H9 (cell line): ENCODE data around the gene CTCF. TPM values are rescaled to one million over a fixed set of nuclear protein-coding genes. Genes with fewer than 3 reads are reported as not detected.

Source experiments
- DNase-seq: peaks from one replicate; pipeline ENCODE4 v3.0.0-alpha.2; 2017
- H2AFZ ChIP-seq: one replicate; pipeline ENCODE4 v1.6.1; 2013; ENCODE audit warnings: mild to moderate bottlenecking, low read length, control low read depth, moderate library complexity
- H2AK5ac ChIP-seq: 2 replicates; pipeline ENCODE4 v1.6.1; 2013; ENCODE audit warnings: low read length, control low read depth, mixed read lengths; ENCODE audit not compliant: insufficient read length
- H2BK120ac ChIP-seq: one replicate; pipeline ENCODE4 v1.6.1; 2013; ENCODE audit warnings: low read depth, mild to moderate bottlenecking, low read length, control low read depth, inconsistent platforms; ENCODE audit not compliant: poor library complexity, severe bottlenecking
- H2BK12ac ChIP-seq: 2 replicates; pipeline ENCODE4 v1.6.1; 2013; ENCODE audit warnings: low read length, control low read depth, mixed read lengths, low read depth; ENCODE audit not compliant: insufficient read length
- H2BK15ac ChIP-seq: 2 replicates; pipeline ENCODE4 v1.6.1; 2013; ENCODE audit warnings: low read depth, low read length, control low read depth
- H2BK20ac ChIP-seq: one replicate; pipeline ENCODE4 v1.6.1; 2013; ENCODE audit warnings: low read depth, mild to moderate bottlenecking, low read length, control low read depth, inconsistent platforms; ENCODE audit not compliant: poor library complexity, severe bottlenecking
- H2BK5ac ChIP-seq: 2 replicates; pipeline ENCODE4 v1.6.1; 2013; ENCODE audit warnings: low read length, control low read depth, mixed read lengths; ENCODE audit not compliant: insufficient read length
- H3K14ac ChIP-seq: 2 replicates; pipeline ENCODE4 v1.6.1; 2013; ENCODE audit warnings: low read length, control low read depth; ENCODE audit not compliant: insufficient read depth
- H3K18ac ChIP-seq: 2 replicates; pipeline ENCODE4 v1.6.1; 2013; ENCODE audit warnings: low read depth, mild to moderate bottlenecking, mixed read lengths, low read length, control low read depth; ENCODE audit not compliant: insufficient read length
- H3K23ac ChIP-seq: 2 replicates; pipeline ENCODE4 v1.6.1; 2013; ENCODE audit warnings: low read length, control low read depth, mixed read lengths, low read depth; ENCODE audit not compliant: insufficient read length
- H3K23me2 ChIP-seq: 2 replicates; pipeline ENCODE4 v1.6.1; 2013; ENCODE audit warnings: low read depth, mild to moderate bottlenecking, mixed read lengths, low read length, control low read depth; ENCODE audit not compliant: insufficient read length, poor library complexity, severe bottlenecking
- H3K27ac ChIP-seq: 2 replicates; pipeline ENCODE4 v1.5.1; 2013; ENCODE audit warnings: low read length, control low read depth, mixed read lengths, low read depth; ENCODE audit not compliant: insufficient read length
- H3K27me3 ChIP-seq: 2 replicates; pipeline ENCODE4 v1.6.1; 2013; ENCODE audit warnings: low read length, control low read depth, inconsistent platforms; ENCODE audit not compliant: insufficient read depth
- H3K4ac ChIP-seq: 2 replicates; pipeline ENCODE4 v1.6.1; 2013; ENCODE audit warnings: low read depth, mild to moderate bottlenecking, control low read depth, inconsistent platforms, low read length, moderate library complexity
- H3K4me1 ChIP-seq: 2 replicates; pipeline ENCODE4 v1.6.1; 2013; ENCODE audit warnings: low read length, control low read depth, inconsistent platforms; ENCODE audit not compliant: insufficient read depth
- H3K4me2 ChIP-seq: 2 replicates; pipeline ENCODE4 v1.6.1; 2013; ENCODE audit warnings: low read length, control low read depth, mixed read lengths; ENCODE audit not compliant: insufficient read length, insufficient read depth
- H3K56ac ChIP-seq: 2 replicates; pipeline ENCODE4 v1.6.1; 2013; ENCODE audit warnings: low read depth, mild to moderate bottlenecking, mixed read lengths, low read length, control low read depth; ENCODE audit not compliant: insufficient read length
- H3K79me1 ChIP-seq: 2 replicates; pipeline ENCODE4 v1.6.1; 2013; ENCODE audit warnings: low read depth, mild to moderate bottlenecking, moderate library complexity, low read length, control low read depth, inconsistent platforms; ENCODE audit not compliant: insufficient read depth, poor library complexity, severe bottlenecking
- H3K79me2 ChIP-seq: 2 replicates; pipeline ENCODE4 v1.6.1; 2013; ENCODE audit warnings: low read length, control low read depth, inconsistent platforms; ENCODE audit not compliant: insufficient read depth
- H3K9ac ChIP-seq: 2 replicates; pipeline ENCODE4 v1.6.1; 2013; ENCODE audit warnings: low read length, control low read depth, mixed read lengths; ENCODE audit not compliant: insufficient read length; ENCODE audit errors: extremely low read depth
- H3K9me3 ChIP-seq: one replicate; pipeline ENCODE4 v1.6.1; 2013; ENCODE audit warnings: low read depth, low read length, inconsistent platforms; ENCODE audit not compliant: control insufficient read depth
- H3T11ph ChIP-seq: one replicate; pipeline ENCODE4 v1.6.1; 2013; ENCODE audit warnings: mild to moderate bottlenecking, low read length, control low read depth, inconsistent platforms
- H4K20me1 ChIP-seq: one replicate; pipeline ENCODE4 v1.6.1; 2013; ENCODE audit not compliant: control insufficient read depth, insufficient read length, insufficient read depth
- H4K5ac ChIP-seq: 2 replicates; pipeline ENCODE4 v1.6.1; 2013; ENCODE audit warnings: low read depth, mild to moderate bottlenecking, mixed read lengths, low read length, control low read depth; ENCODE audit not compliant: insufficient read length
- H4K8ac ChIP-seq: replicated peaks from 2 replicates; pipeline ENCODE4 v1.6.1; 2013; ENCODE audit warnings: low read length, control low read depth, mixed read lengths, low read depth; ENCODE audit not compliant: insufficient read length
- H4K91ac ChIP-seq: 2 replicates; pipeline ENCODE4 v1.6.1; 2013; ENCODE audit warnings: low read depth, mild to moderate bottlenecking, moderate library complexity, mixed read lengths, low read length, control low read depth; ENCODE audit not compliant: insufficient read length
- H3K27ac Mint-ChIP-seq, 3 experiments: 2 replicates in 2 of 3; 3 replicates in 1 of 3; pipeline ENCODE4 v1.8.0; 2020 to 2021; ENCODE audit warnings: mixed read lengths in 3 of 3, mild to moderate bottlenecking in 1 of 3, moderate library complexity in 1 of 3
- H3K27me3 Mint-ChIP-seq: 2 replicates; pipeline ENCODE4 v1.8.0; 2021; ENCODE audit warnings: low read depth, mild to moderate bottlenecking, moderate library complexity, mixed read lengths
- H3K36me3 Mint-ChIP-seq, 3 experiments: 2 replicates in 2 of 3; 3 replicates in 1 of 3; pipeline ENCODE4 v1.8.0; 2020 to 2021; ENCODE audit warnings: low read depth in 3 of 3, mixed read lengths in 3 of 3; ENCODE audit not compliant: insufficient read depth in 1 of 3
- H3K4me1 Mint-ChIP-seq, 2 experiments: 2 replicates each; pipeline ENCODE4 v1.8.0; 2020; ENCODE audit warnings: mixed read lengths in 2 of 2
- H3K4me3 Mint-ChIP-seq, 2 experiments: 2 replicates in 1 of 2; 3 replicates in 1 of 2; pipeline ENCODE4 v1.8.0; 2020 to 2021; ENCODE audit warnings: mild to moderate bottlenecking in 2 of 2, mixed read lengths in 2 of 2, moderate library complexity in 1 of 2
- H3K9me3 Mint-ChIP-seq, 2 experiments: 2 replicates in 1 of 2; 3 replicates in 1 of 2; pipeline ENCODE4 v1.8.0; 2020; ENCODE audit warnings: mild to moderate bottlenecking in 2 of 2, mixed read lengths in 2 of 2, moderate library complexity in 1 of 2
- CTCF ChIP-seq: fragments of 200-600 bp; sonication (generic); conservative IDR thresholded peaks from 3 replicates; pipeline ENCODE4 v1.8.0; 2021; ENCODE audit warnings: antibody characterized with exemption, mild to moderate bottlenecking
- WGBS: extraction: QIAGEN DNeasy Blood & Tissue Kit; methylation state at CpG from one replicate; pipeline ENCODE4 v1.1.7; 2013; ENCODE audit warnings: missing lambda C conversion rate, low lambda C conversion rate, mixed read lengths; ENCODE audit not compliant: insufficient read length; ENCODE audit errors: extremely low coverage; 5-methylcytosine and 5-hydroxymethylcytosine counted together
- total RNA-seq: library from RNA; stranded (reverse); gene quantifications from 2 replicates; pipeline ENCODE4 v1.2.1, GENCODE V29; 2021

CTCF gene
- total RNA-seq, 1 experiment from 2014 or later, result 87.3 TPM

- Histone ChIP-seq H3K79me1 (no peaks in the 10 kb centered on the region), H4K8ac (no peak overlapping the region), H4K5ac (no peak overlapping the region), H3K9ac (no peak overlapping the region), H3K27ac (no peak overlapping the region), H3K4me1 (peaks cover 2% of the 10 kb centered on the region; the same call in 1 of the 2 replicates), H2BK15ac (no peak overlapping the region), H3K18ac (no peak overlapping the region), H3K4ac (no peak overlapping the region), H2BK5ac (no peak overlapping the region), H4K20me1 (peaks cover 6% of the 10 kb centered on the region), H2BK12ac (no peak overlapping the region), H2BK120ac (no peak overlapping the region), H3K4me2 (no peak overlapping the region), H3K79me2 (no peaks in the 10 kb centered on the region), H2BK20ac (no peak overlapping the region), H3K9me3 (no peaks in the 10 kb centered on the region), H2AK5ac (no peak overlapping the region), H3T11ph (no peak overlapping the region), H3K56ac (no peak overlapping the region), H4K91ac (no peak overlapping the region), H3K23ac (no peak overlapping the region), H2AFZ (no peak overlapping the region), H3K23me2 (peaks cover 12% of the 10 kb centered on the region), H3K14ac (no peak overlapping the region), H3K27me3 (peaks cover 65% of the 10 kb centered on the region; the same call in 1 of the 2 replicates)
- no peak for DNase-seq
- H3K27me3 Mint-ChIP-seq, result peaks cover 96% of the 10 kb centered on the region
- peaks cover 0 to 8% (median 0%) of the 10 kb centered on the region in 3 experiments; a peak in 1 of 7 replicates for H3K36me3 Mint-ChIP-seq
- H3K4me1 Mint-ChIP-seq, result peaks cover 15 to 29% of the 10 kb centered on the region in 2 experiments
- H3K27ac Mint-ChIP-seq, result no peak overlapping the region
- WGBS, result no CpG with 5 or more reads among the region's 2 CpGs
- TF ChIP-seq CTCF, result no peak
- H3K4me3 Mint-ChIP-seq, result no peak overlapping the region
- no peaks in the 10 kb centered on the region; a peak in 1 of 5 replicates for H3K9me3 Mint-ChIP-seq
Measured at GRCh38 chr16:67535201-67535600, 27.1 kb upstream of the CTCF start.
